ENCODE measurements around the gene PKD1L1.

Gene PKD1L1

DNA sequence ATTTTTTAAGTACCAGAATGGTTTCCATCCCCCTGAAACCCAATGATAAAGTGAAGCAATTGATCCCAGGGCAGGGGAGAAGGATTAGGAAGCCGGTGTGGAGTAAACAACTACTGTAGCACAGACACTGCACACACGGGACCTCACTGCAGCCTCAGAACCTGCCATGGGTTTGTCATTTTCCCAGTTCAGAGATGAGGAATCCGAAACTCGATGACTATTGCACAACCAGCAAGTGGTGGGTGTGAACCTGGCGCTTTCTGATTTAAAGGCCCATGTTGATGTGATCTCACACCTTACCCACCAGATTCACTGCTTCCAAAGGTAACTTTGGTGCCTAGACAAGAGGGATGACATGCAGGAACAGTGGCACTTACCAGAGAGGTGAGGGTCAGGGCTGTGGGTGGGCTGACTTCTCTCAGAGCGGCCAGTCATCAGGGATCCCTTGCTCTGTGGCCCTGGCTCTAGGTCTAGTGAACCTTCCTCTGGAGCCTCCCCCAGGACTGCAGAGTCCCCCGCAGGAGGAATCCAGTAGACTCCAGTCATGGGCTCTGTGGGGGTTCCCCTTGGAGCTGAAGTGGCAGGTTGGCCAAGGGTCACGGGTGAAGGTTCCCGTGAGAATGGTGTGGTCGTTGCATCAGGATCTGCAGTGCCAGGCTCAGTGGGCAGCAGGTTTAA lies 62.8 kb downstream of the PKD1L1 start:
- ATAC-seq (replicated peaks) (no peak), DNase-seq (no peak)
- H3K9me3 Mint-ChIP-seq = no peaks in the 10 kb centered on the region
- H3K36me3 Mint-ChIP-seq (ENCODE audit: insufficient read depth) = no peaks in the 10 kb centered on the region
- no peak overlapping the region for H3K4me3 Mint-ChIP-seq
- H3K27me3 Mint-ChIP-seq = peaks cover 0 to 13% of the 10 kb centered on the region in 2 donors
- no peaks in the 10 kb centered on the region for H3K4me1 Mint-ChIP-seq (ENCODE audit: low read depth in 2 of 2)
- H3K27ac Mint-ChIP-seq = no peak overlapping the region

DNA sequence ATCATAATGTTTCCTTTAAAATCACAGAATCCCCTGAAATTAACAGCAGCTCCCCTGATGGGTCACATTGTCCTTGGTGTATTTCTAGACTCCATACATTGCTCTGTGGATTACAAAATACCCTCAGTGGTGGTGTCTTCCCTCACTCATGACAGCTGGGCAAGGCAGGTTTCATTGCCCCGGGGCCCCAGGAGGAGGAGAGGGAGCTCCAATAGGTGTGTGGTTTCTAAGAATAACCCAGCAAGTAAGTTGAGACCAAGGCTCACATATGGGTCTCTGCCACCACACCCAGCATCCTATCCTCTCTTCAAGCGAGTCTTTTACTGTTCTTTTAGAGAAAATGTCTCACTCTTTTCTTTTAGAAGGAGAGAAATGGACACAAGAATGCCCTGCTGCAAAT lies 63.6 kb downstream of the PKD1L1 start:
- DNase-seq (no peak), ATAC-seq (replicated peaks) (no peak)
- peaks cover 0 to 7% of the 10 kb centered on the region in 2 donors for H3K27me3 Mint-ChIP-seq
- no peaks in the 10 kb centered on the region for H3K36me3 Mint-ChIP-seq (ENCODE audit: insufficient read depth)
- no peaks in the 10 kb centered on the region for H3K9me3 Mint-ChIP-seq
- no peak overlapping the region for H3K4me3 Mint-ChIP-seq
- H3K27ac Mint-ChIP-seq = no peak overlapping the region
- H3K4me1 Mint-ChIP-seq (ENCODE audit: low read depth in 2 of 2) = no peaks in the 10 kb centered on the region

DNA sequence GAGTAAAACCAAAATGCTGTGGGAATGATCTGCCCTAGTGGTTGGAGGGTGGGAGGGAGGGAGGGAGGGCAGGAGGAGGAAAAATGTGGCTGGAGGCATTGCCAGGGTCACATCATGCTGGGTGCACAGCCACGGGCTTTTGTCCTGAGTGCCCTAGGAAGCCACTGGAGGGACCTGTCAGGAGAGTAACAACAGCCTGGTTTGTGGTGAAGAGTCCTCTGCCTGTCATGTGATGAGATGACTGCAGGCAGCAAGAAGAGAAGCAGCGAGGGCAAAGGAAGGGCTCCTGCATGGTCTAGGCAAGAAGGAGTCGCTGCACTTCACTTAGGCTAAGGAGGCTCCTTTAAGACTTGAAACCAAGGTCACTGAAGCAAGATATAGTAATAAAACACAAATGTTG lies 65.6 kb downstream of the PKD1L1 start:
- peaks cover 6 to 7% of the 10 kb centered on the region in 2 donors for H3K27me3 Mint-ChIP-seq
- no peaks in the 10 kb centered on the region for H3K36me3 Mint-ChIP-seq (ENCODE audit: insufficient read depth)
- no peaks in the 10 kb centered on the region for H3K9me3 Mint-ChIP-seq
- H3K4me1 Mint-ChIP-seq (ENCODE audit: low read depth in 2 of 2) = no peaks in the 10 kb centered on the region
- no peak for DNase-seq
- H3K27ac Mint-ChIP-seq = no peak overlapping the region
- no peak overlapping the region for H3K4me3 Mint-ChIP-seq
- no peak for ATAC-seq (replicated peaks)

DNA sequence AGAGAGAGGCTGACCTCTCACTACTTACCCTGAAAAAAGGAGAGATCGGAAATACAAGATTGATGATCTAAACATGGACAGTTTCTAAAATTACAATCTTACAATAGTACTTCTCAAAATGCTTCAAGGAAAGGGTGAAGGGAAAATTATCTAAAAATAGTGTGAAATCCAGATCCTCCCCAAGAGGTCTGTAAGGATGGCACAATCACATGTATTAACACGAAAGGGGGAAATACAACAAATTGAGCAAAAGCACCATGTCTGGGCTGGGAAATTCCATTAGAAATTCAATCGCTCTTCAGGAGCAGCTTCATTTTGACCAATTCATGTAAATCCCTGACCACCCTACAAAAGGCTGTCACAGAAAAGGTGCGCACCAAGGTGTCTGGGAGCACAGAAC lies 67.0 kb downstream of the PKD1L1 start:
- Mint-ChIP-seq H3K36me3 (ENCODE audit: insufficient read depth) (no peaks in the 10 kb centered on the region), H3K4me1 (ENCODE audit: low read depth in 2 of 2) (no peaks in the 10 kb centered on the region), H3K9me3 (no peaks in the 10 kb centered on the region), H3K4me3 (no peak overlapping the region), H3K27me3 (peaks cover 6 to 7% of the 10 kb centered on the region in 2 donors), H3K27ac (no peak overlapping the region)
- DNase-seq (no peak), ATAC-seq (replicated peaks) (no peak)

DNA sequence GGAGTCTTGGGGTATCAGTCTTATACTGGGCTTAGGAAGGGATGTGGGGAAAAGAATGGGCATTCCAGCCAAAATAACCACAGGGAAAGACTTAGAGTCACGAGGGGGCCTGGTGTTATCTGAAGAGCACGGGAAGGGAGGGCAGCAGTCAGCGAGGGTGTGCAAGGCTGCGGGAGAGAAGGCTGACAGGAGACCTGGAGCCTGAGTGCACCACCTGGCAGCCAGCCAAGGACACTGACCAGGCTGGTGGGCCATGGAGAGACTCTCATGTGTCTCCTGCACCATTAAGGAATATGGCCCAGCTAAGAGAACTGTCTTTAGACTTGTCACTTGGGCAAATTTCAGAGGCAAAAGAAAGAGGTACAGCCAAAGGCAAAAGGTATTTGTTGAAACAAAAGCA lies 69.6 kb downstream of the PKD1L1 start:
- DNase-seq (no peak), ATAC-seq (replicated peaks) (no peak)
- no peaks in the 10 kb centered on the region for H3K4me1 Mint-ChIP-seq (ENCODE audit: low read depth in 2 of 2)
- no peak overlapping the region for H3K4me3 Mint-ChIP-seq
- H3K27ac Mint-ChIP-seq = no peak overlapping the region
- H3K9me3 Mint-ChIP-seq = no peaks in the 10 kb centered on the region
- peaks cover 6 to 7% of the 10 kb centered on the region in 2 donors for H3K27me3 Mint-ChIP-seq
- no peaks in the 10 kb centered on the region for H3K36me3 Mint-ChIP-seq (ENCODE audit: insufficient read depth)

DNA sequence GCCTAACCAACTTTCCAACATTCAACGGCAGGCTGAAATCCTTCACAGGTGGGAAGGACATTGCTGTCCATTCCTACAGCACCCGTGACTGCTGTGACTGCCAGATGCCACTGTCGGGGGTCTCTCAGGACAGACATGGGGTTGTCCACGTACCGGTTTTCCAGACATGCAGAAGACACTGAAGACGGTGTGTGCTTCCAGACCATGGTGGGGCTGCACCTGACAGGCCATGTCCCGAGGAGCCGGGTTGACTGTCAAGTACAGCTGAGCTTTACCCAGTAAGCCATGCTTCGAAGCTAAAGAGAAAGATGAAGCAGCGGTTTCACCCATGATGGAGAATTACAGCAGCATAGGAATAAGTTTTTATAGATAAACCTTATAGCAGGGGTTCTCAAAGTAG lies 70.9 kb downstream of the PKD1L1 start:
- Mint-ChIP-seq H3K9me3 (no peaks in the 10 kb centered on the region), H3K36me3 (ENCODE audit: insufficient read depth) (no peaks in the 10 kb centered on the region), H3K4me1 (ENCODE audit: low read depth in 2 of 2) (no peaks in the 10 kb centered on the region), H3K4me3 (no peak overlapping the region), H3K27me3 (peaks cover 6 to 7% of the 10 kb centered on the region in 2 donors), H3K27ac (no peak overlapping the region)
- DNase-seq (no peak), ATAC-seq (replicated peaks) (no peak)

DNA sequence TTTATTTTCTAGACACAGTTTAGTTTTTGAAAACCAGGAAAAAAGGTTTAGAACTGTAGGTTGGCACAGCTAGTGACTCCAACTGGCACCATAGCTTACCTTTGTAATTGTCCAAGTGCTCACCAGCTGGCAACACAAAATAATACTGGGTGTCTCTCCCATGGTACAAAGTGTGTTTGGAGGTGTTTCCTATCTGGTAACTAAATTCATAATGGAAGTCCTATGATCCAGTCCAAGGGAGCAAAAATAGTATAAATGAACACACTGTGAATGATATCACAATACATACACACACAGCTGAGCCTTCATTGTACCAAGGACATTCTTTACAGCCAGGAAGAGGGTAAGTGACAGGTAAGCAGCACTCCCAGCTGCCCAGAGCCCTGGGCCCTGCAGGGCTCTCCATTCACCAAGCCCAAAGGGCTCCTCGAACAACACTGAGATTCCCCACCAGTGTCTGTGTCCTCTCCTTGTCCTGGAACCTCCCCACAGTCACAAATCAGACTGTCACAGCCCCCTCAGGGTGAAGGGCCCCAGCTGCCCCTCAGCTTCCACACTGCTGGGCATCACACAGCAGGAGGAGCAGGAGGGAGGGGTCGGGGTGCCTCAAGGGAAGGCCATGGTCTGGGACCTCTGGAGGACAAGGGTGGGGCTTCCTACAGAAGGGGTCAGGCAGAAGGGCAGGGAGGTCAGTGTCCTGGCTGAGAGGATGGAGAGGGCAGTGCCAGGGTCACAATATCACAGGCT lies 72.1 kb downstream of the PKD1L1 start:
- H3K27ac Mint-ChIP-seq = no peak overlapping the region
- no peak for ATAC-seq (replicated peaks)
- H3K4me1 Mint-ChIP-seq (ENCODE audit: low read depth in 2 of 2) = no peaks in the 10 kb centered on the region

DNA sequence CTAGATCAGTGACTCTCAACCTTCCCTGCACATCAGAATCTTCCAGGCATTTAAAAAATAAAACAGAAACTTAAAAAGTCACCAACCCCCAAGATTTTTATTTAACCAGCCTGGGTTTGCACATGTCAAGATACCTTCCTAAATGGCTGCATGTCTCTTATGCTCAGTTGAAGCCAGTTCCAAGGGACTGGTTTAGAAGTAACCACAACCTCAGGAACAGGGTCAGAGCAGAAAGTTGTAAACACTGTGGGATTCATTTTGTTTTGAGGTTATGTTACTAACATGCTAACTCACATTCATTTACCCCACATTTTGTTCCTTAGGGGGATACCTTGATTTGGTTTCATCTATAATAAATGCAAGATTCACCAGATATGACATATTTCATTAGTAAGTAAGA lies 72.9 kb downstream of the PKD1L1 start:
- Mint-ChIP-seq H3K4me1 (ENCODE audit: low read depth in 2 of 2) (no peaks in the 10 kb centered on the region), H3K4me3 (no peak overlapping the region), H3K27me3 (peaks cover 6 to 7% of the 10 kb centered on the region in 2 donors), H3K36me3 (ENCODE audit: insufficient read depth) (no peaks in the 10 kb centered on the region), H3K27ac (no peak overlapping the region), H3K9me3 (no peaks in the 10 kb centered on the region)
- DNase-seq (no peak), ATAC-seq (replicated peaks) (no peak)

More for the DNA sequence above, 72.1 kb downstream of the PKD1L1 start:
- Mint-ChIP-seq H3K4me3 (no peak overlapping the region), H3K27me3 (peaks cover 6 to 7% of the 10 kb centered on the region in 2 donors), H3K9me3 (no peaks in the 10 kb centered on the region), H3K36me3 (ENCODE audit: insufficient read depth) (no peaks in the 10 kb centered on the region)
- no peak for DNase-seq

DNA sequence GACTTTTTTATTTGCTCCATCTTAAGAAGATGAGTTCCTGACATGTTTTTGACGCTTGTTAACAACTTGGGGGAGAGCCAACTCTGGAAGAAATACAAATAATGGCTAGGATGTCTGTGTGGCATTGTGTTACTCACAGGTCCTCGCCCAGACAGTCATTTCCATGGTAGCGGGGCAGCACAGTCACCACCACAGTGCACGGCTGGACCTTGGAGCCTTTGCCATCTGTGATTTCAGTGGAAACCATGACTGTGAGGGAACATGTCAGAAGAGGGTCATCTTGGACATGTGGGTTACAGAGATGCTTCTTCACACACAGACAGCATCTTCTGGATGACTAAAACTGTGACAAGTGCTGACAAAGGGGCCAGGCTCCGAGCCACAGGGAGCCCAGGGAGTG lies 74.5 kb downstream of the PKD1L1 start:
- Mint-ChIP-seq H3K4me3 (no peak overlapping the region), H3K27me3 (peaks cover 5% of the 10 kb centered on the region in 2 donors), H3K27ac (no peak overlapping the region), H3K36me3 (ENCODE audit: insufficient read depth) (no peaks in the 10 kb centered on the region), H3K4me1 (ENCODE audit: low read depth in 2 of 2) (no peaks in the 10 kb centered on the region), H3K9me3 (no peaks in the 10 kb centered on the region)
- ATAC-seq (replicated peaks) = no peak
- DNase-seq = no peak

DNA sequence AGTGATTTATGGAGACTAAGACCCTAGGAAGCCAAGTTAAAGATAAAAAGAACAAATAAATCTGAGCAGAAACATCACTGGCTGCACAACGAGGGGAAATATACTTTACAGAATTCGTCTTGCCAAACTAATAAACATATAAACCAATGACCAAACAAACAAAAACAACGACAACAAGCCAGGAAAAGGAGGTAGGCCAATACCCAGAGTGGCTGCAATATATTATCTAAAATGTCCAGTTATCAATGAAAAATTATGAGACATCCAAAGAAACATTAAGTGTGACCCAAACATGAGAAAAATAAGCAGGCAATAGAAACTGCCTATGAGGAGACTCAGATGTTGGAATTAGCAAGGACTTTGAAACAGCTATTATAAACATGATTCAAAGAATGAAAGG lies 81.0 kb downstream of the PKD1L1 start:
- DNase-seq (no peak), ATAC-seq (replicated peaks) (no peak)
- H3K27ac Mint-ChIP-seq = no peak overlapping the region
- no peaks in the 10 kb centered on the region for H3K4me1 Mint-ChIP-seq (ENCODE audit: low read depth in 2 of 2)
- no peak overlapping the region for H3K4me3 Mint-ChIP-seq
- no peaks in the 10 kb centered on the region for H3K9me3 Mint-ChIP-seq
- no peaks in the 10 kb centered on the region for H3K36me3 Mint-ChIP-seq (ENCODE audit: insufficient read depth)
- H3K27me3 Mint-ChIP-seq = no peaks in the 10 kb centered on the region

DNA sequence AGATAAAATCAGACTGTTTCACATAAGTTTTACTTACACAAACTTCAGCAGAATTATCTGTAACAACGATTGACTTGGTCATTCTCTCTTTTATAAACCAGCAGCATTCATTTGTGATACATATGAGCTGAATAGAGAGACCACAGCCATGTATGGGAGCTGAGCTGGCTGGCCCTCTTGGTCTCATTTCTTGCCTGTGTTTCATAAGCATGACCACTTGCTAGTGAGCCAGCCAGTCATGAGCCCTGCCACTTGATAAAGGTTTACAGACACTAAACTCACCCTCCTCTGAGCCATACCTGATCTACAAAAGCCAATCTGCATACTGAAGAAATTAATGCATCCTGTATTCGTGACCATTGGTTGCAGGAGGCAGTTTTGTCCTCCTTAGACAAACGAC lies 82.1 kb downstream of the PKD1L1 start:
- no peaks in the 10 kb centered on the region for H3K9me3 Mint-ChIP-seq
- no peaks in the 10 kb centered on the region for H3K4me1 Mint-ChIP-seq (ENCODE audit: low read depth in 2 of 2)
- no peak overlapping the region for H3K27ac Mint-ChIP-seq

DNA sequence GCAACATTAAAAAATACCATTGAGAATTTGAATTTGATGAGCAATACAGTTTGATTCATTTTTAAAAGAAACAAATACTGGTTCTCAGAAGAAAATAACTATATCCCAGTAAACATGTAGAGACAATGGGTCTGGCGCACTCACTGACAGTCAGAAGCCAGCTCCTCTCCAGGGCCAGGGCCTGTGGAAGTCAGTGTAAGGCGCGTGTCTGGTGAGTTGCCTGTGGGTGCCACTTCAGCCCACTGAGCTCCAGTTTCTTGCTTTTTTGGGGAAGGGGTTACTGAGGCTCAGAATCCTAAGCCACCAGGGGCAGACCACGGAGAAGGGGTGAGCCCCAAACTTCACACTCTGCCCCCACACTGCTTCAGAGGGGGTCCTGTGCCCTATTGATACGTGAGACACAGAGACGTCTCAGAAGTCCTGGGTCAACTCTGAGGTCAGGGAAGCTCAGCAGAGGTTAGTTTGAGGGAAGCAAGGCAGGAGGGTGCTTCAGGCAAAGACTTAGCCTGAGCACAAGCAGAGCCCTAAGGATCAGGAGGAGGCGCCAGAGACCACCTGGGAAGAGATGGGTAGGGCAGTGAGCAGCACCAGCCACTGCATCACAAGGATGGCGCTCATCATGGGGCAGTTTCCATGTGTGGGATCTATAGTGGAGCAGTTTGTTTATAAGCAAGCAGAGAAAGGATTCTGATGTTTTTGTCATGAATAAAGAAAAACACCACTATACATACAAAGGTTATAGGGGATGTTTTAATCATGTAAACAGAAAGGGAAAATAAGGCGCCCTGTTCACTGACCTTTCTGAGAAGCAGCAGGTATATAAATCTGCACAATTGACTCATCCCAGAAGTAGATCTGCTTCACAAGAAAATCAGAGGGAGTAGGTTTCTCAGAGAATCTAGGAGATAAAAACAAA lies 95.7 kb downstream of the PKD1L1 start:
- Mint-ChIP-seq H3K4me1 (ENCODE audit: low read depth in 2 of 2) (no peaks in the 10 kb centered on the region), H3K27me3 (peaks cover 0 to 13% of the 10 kb centered on the region in 2 donors), H3K9me3 (no peaks in the 10 kb centered on the region), H3K27ac (no peak overlapping the region), H3K4me3 (no peak overlapping the region), H3K36me3 (ENCODE audit: insufficient read depth) (no peaks in the 10 kb centered on the region)
- DNase-seq = no peak
- no peak for ATAC-seq (replicated peaks)

More for the DNA sequence above, 82.1 kb downstream of the PKD1L1 start:
- no peak overlapping the region for H3K4me3 Mint-ChIP-seq
- ATAC-seq (replicated peaks) = no peak
- peaks cover 0 to 2% of the 10 kb centered on the region in 2 donors for H3K27me3 Mint-ChIP-seq
- DNase-seq = no peak
- no peaks in the 10 kb centered on the region for H3K36me3 Mint-ChIP-seq (ENCODE audit: insufficient read depth)

DNA sequence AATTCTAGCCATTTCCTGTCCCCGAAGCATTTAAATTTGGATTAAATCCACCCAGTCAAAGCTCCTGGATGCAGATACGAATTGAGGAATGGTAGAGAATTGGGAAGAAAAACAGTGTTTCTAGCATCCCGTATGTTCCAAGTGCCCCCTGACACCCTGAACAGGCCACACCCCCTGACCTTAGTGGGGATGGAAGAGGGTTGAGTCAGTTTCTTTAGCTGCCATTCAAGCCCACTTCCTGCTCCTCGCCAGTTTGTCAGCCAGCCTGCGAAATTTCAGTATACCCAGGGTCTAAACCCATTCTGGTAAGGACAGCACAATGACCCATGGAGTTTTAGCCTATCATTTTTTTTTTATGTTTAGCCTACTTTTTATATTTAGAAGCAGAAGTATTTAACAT lies 101.1 kb downstream of the PKD1L1 start:
- Mint-ChIP-seq H3K4me1 (ENCODE audit: low read depth in 2 of 2) (no peaks in the 10 kb centered on the region), H3K9me3 (no peaks in the 10 kb centered on the region), H3K27me3 (peaks cover 25% of the 10 kb centered on the region in 2 donors), H3K4me3 (no peak overlapping the region), H3K27ac (no peak overlapping the region), H3K36me3 (ENCODE audit: insufficient read depth) (no peaks in the 10 kb centered on the region)
- DNase-seq (no peak), ATAC-seq (replicated peaks) (no peak)

Measured in effector memory CD8-positive, alpha-beta T cell (primary cell).